Astrocyte of the cerebellum (primary cell): ENCODE results near the gene MOCOS.
A peak's percentile ranks its signal among the peaks of the same experiment; 100 is the strongest.

ENCODE experiments used
- DNase-seq: peaks from one replicate; pipeline ENCODE4 v3.0.0-alpha.2; 2011; ENCODE audit warnings: low read depth
- H3K4me3 ChIP-seq: 2 replicates; pipeline ENCODE4 v1.5.1; 2011; ENCODE audit warnings: mild to moderate bottlenecking, low read depth, low read length, moderate library complexity
- in situ Hi-C: cut with HindIII; loops from 2 replicates; pipeline ENCODE4 v1.10.0; 2017; ENCODE audit warnings: low sequenced_read_pairs
- TF ChIP-seq, protein P1 (sequence below): IDR thresholded peaks from 2 replicates; pipeline ENCODE4 v1.5.1; 2012; ENCODE audit warnings: low read length, low read depth, moderate library complexity, mild to moderate bottlenecking; ENCODE audit errors: missing control alignments

Gene MOCOS

DNA sequence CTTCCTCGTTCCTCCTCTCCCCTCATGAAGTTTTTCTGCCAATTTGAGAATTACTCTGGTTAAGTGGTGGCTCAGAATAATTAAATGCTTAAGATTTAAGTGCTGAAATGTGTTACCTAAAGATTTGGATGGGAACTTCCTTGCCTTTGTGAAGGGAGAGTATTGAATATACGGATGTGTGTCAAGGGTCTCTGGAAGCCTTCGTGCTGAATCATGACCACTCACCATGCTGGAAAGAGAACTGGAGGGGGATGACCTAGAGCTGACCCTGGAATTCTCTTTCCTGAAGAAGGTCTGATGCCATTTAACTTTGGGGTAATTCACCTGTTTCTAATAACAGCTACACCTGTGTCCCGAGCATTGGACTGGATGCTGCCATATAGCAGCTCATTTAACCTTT lies 2.2 kb downstream of the MOCOS start:
- H3K4me3 ChIP-seq: no peak overlapping the region
- TF ChIP-seq, protein P1, sequence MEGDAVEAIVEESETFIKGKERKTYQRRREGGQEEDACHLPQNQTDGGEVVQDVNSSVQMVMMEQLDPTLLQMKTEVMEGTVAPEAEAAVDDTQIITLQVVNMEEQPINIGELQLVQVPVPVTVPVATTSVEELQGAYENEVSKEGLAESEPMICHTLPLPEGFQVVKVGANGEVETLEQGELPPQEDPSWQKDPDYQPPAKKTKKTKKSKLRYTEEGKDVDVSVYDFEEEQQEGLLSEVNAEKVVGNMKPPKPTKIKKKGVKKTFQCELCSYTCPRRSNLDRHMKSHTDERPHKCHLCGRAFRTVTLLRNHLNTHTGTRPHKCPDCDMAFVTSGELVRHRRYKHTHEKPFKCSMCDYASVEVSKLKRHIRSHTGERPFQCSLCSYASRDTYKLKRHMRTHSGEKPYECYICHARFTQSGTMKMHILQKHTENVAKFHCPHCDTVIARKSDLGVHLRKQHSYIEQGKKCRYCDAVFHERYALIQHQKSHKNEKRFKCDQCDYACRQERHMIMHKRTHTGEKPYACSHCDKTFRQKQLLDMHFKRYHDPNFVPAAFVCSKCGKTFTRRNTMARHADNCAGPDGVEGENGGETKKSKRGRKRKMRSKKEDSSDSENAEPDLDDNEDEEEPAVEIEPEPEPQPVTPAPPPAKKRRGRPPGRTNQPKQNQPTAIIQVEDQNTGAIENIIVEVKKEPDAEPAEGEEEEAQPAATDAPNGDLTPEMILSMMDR: no peak
- in situ Hi-C loops: no loop called here
- no peak for DNase-seq

DNA sequence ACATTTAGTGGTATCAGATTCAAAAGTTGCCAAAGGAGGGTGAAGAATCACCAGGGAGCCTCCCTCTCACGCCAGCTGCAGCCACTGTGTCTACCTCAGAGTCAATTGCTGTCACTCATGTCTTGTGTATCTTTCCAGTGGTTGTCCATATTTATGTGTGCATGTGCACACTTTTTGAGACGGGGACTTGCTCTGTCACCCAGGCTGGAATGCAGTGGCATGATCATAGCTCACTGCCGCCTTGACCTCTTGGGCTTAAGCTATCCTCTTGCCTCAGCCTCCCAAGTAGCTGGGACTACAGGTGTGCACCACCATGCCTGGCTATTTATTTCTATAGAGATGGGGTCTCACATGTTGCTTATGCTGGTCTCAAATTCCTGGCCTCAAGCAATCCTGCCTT lies 4.0 kb downstream of the MOCOS start:
- in situ Hi-C loops: no loop called here
- DNase-seq: no peak
- TF ChIP-seq, protein P1: no peak
- no peak overlapping the region for H3K4me3 ChIP-seq

DNA sequence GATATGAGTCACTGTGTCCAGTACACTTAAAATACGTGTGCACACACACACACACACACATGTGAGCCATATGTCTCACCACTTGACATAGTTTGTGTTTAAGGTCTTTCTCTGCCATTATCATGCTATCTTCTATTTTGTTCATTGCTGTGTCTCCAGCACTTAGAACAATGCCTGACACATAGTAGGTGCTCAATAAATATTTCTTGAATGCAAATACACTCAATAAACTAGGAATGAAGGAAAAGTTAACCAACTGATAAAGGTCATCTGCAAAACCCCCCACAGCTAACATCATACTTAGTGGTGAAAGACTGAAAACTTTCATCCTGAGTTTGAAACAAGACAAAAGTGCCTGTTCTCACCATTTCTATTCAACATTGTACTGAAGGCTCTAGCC lies 4.4 kb downstream of the MOCOS start:
- no peak for DNase-seq
- in situ Hi-C loops: no loop called here
- no peak overlapping the region for H3K4me3 ChIP-seq
- TF ChIP-seq, protein P1: no peak

DNA sequence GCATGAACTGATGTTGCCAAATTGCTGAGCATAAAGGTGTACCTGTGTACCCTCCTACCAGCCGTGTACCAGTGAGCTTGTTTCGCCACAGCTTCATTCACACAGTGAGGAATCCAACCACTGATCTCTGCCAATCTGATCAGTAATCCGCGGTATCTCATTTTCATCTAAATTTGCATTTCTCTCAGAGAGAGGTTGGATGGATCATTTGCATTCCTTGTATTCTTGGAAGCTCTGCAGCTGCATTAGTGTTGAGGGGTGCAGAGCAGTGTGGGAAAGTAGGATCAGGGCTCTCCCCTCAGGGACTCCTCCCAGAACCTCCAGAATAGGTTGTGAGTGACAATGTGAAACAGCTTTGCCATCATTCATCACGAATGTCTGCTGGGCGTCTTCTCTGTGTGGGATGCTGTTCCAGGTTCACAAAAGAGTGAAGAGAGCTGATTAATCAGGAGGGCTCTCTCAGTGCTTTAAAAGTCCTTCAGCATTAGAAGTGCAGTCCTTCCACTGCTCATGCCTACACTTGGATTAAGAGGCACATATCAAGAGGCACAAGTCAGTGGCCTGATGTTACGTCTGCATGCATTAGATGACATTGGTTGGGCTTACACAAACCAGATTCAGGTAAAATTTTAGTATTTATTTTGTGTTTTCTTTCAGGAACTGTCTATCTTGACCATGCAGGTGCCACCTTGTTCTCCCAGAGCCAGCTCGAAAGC lies 7.5 kb downstream of the MOCOS start:
- TF ChIP-seq, protein P1: no peak
- in situ Hi-C loops: no loop called here
- H3K4me3 ChIP-seq: no peak overlapping the region
- DNase-seq: no peak

DNA sequence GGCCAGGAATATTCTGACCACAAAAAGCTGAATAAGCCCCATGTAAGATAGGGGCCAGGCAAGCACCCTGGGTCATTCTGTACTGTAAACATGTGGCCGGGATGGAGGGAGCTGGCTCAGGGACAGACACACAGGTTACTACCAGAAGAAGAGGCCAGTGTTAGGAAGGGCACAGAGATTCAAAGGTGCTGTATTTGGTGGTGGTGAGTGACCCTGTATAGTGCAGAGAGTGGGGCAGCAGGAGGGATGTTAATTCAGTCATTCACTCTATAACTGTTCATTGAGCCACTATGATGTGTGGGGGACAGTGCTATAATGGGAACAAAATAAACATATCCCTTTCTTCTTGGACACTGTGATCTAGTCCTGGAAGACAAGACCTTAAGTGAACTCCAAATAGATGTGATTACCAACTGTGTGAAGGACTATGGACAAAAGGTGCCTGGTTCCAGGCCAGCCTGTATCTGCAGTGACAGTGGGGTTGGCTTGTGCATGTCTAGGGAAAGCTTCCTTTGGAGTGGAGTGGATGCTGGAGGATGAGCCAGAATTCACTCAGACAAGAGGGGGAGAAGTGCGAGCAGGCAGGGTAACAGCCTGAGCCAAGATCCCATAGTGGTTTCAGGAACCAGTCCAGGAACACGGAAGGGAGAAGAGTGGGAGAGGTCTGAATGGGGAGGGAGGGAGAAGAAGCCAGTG lies 8.3 kb downstream of the MOCOS start:
- TF ChIP-seq, protein P1: no peak
- H3K4me3 ChIP-seq: no peak overlapping the region
- peak; percentile 12 for DNase-seq
- in situ Hi-C loops: no loop called here

DNA sequence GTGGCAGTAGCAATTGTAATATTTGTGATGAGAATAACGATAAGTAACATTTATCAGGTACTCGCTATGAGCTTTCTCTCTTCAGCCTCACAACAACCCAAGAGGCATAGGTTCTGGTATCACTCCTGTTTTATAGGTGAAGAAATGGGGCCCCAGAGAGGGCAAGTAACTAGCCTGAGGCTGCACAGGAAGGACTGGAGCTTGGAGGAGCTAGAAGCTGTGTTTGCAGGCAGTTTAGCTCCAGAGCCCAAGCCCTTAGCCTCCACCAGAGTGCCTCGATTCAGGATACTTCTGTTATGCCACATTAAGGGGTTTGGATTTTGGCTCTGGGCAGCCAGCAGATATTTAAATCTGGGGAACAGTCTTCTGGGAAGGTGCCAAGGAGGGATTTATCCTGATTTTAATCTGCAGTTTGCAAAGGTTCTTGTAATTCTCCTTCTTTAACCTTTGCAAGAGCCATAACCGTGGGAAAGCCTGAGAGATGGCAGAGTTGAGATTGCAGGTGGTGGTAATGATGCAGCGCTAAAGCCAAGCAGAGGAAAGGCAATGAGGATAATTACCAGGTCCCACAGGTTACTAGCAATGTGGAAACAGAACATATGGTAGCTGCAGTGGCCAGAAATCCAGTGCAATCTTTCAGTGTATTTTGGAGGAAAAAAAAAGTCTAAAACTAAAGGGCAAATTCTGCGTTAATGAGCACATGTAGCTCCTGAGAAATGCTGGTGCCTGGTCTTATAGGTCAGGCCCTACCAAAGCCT lies 9.1 kb downstream of the MOCOS start:
- TF ChIP-seq, protein P1: no peak
- no peak overlapping the region for H3K4me3 ChIP-seq
- in situ Hi-C loops: no loop called here
- DNase-seq: no peak
